MG63 (cell line): Measurements from ENCODE around the gene UBR4. TPM values are rescaled to one million over a fixed set of nuclear protein-coding genes. Genes with fewer than 3 reads are reported as not detected.

Experiments
- DNase-seq: peaks from one replicate; pipeline ENCODE4 v3.0.0-alpha.2; 2020
- H3K27me3 ChIP-seq: fragments of 250-450 bp; sonication (Bioruptor Pico); 2 replicates; pipeline ENCODE4 v1.5.1; 2020; ENCODE audit warnings: mild to moderate bottlenecking, moderate library complexity
- H3K36me3 ChIP-seq: fragments of 250-450 bp; sonication (Bioruptor Pico); 2 replicates; pipeline ENCODE4 v1.5.1; 2020; ENCODE audit warnings: mild to moderate bottlenecking, moderate library complexity
- H3K4me3 ChIP-seq: fragments of 250-450 bp; sonication (Bioruptor Pico); 2 replicates; pipeline ENCODE4 v1.5.1; 2020; ENCODE audit warnings: mild to moderate bottlenecking, moderate library complexity
- H3K9me3 ChIP-seq: fragments of 250-450 bp; sonication (Bioruptor Pico); 2 replicates; pipeline ENCODE4 v1.5.1; 2020; ENCODE audit warnings: mild to moderate bottlenecking, moderate library complexity
- total RNA-seq: library from RNA; depleted of rRNA; stranded (reverse); fragments of >200 nt; shearing (Covaris generic); gene quantifications from 2 replicates; pipeline ENCODE4 v1.2.3, GENCODE V29; 2014; ENCODE audit warnings: low replicate concordance

UBR4 gene
- total RNA-seq, 1 experiment from 2014 or later, result 35.0 TPM

DNA sequence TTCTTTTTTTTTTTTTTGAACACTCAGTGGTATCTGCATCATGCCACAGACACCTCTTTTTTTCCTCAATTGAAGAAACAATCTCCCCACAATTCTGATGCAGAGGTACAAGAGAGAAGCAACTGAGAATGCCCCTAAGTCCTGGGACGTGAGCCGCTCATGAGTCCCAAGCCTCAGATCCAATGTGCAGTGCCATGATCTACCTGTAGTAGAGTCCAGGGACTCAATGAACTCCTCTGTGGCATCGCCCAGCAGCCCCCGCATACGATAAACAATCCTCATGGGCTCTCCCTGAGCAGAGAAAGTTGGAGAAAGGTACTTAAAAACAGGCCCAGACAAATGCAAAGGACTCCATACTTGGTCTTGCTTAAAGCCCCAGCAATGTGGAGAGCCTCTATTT, 113.1 kb downstream of the UBR4 start:
- Histone ChIP-seq H3K4me3 (no peak overlapping the region), H3K27me3 (no peaks in the 10 kb centered on the region), H3K9me3 (no peaks in the 10 kb centered on the region), H3K36me3 (peaks cover 86% of the 10 kb centered on the region)
- DNase-seq, result no peak

DNA sequence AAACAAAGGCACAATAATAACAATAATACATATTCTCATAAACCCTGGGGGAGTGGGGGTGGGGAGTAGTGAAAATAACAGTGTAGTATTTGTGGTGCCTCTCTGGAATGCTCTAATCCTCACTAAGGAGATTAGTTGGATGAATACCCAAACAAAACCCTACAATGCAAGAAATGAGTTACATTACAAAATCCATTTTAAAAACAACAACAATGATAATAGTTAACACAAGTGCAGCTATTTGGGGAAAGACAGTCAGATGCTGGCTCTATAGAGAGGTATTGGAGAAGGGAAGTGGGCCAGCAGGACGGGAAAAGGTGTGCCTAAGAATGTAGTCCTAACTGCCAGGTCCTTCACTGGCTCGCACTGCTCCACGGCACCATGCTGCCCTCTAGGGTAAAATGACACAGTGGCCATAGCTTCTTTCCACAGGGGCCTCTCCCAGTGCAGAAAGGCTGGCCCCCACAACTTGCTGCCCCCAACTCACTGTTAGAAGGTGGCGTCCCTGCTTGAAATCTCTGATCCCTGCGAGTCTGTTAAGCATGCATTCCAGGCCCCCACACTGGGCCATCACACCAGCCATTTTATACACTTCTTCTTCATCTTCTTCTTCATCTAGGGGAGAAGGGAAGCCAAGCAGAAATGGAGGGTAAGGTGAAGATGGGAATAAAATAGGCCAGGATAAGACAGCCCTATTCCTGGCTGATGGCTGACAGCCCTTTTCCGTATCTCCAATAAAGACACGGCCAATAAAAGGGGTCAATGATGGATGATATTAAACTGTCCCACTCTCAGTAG, 113.8 kb downstream of the UBR4 start:
- H3K4me3 ChIP-seq, result no peak overlapping the region
- H3K27me3 ChIP-seq, result no peaks in the 10 kb centered on the region
- H3K36me3 ChIP-seq, result peaks cover 81% of the 10 kb centered on the region
- H3K9me3 ChIP-seq, result no peaks in the 10 kb centered on the region
- DNase-seq, result no peak

DNA sequence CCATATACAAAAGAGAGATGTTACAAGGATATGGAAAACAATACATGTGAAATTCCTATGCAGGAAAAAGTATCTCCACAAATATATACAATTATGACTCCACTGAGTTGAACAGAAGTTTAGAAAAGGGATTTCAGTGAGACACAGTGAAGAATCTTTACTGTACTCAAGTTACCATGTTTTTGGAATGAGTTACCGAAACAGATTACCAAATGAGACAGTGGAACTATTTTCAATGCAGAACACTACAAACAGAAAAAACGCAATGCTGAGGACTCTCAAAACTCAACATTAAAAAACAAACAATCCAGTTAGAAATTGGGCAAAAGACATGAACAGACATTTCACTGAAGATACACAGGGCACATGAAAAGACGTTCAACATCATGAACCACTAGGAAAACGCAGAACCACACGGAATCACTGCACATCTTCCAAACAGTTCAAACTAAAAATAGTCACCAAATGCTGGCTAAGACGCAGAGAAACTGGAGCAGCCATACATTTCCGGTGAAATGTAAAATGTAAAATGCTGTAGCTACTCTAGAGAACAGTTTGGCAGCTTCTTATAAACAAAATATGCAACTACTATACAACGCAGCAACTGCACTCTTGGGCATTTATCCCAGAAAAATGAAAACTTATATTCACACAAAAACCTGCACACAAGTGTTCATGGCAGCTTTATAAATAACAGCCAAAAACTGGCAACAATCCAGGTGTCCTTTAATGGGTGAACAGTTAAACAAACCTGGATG, 118.7 kb downstream of the UBR4 start:
- Histone ChIP-seq H3K27me3 (no peaks in the 10 kb centered on the region), H3K9me3 (no peaks in the 10 kb centered on the region), H3K4me3 (no peak overlapping the region), H3K36me3 (peaks cover 84% of the 10 kb centered on the region)
- no peak for DNase-seq

DNA sequence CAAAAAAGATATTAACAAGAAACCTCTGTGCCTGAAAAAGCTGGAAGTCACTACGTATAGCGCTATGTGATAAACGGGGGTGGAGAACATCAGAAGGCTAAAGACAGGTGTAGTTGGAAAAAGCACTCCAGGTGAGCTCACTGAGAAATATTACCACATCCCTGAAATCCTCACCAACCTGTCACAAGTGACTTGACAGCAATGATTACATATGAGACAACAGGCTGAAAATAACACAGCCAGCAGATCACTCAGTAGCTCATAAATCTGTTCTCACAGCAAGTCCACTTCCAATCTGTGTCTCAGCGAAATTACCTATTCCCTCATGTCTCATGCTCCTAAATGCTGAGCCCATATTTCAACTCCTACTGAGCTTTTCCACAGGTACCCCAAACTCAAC, 120.5 kb downstream of the UBR4 start:
- no peaks in the 10 kb centered on the region for H3K27me3 ChIP-seq
- H3K4me3 ChIP-seq, result no peak overlapping the region
- H3K36me3 ChIP-seq, result peaks cover 83% of the 10 kb centered on the region
- H3K9me3 ChIP-seq, result no peaks in the 10 kb centered on the region
- DNase-seq, result no peak

DNA sequence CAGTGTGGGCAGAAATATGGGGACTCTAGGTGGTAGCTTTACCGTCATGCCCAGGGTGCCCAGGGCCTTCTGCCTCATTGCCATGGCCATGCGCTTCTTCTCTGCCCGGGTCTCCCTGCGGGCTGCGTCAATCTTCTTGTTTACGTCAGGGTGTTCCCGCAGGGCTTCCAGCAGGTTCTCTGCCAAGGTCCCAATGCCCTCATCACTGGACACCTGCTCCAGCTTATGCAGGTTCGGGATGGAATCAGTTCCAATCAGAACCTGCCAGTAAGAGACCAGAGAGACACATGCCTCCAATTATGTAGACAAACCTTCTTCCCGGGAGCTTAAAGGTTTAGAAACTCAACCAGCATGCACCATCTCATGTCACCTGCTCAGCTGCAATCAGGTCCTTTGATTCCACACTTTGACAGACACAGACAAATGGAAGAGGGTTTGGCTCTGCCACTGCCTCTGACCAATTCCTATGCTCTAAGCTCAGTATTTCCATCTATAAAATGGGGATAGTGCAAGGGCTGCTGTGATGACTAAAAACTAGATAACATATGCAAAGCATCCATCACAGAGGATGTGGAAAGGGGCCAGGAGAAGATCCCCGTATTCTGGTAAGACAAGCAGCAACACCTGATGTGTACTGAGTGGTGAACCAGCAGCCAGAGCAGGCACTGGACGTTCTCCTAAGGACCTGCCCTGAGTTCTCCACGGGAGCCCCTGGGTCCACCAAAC, 121.2 kb downstream of the UBR4 start:
- H3K27me3 ChIP-seq, result no peaks in the 10 kb centered on the region
- H3K4me3 ChIP-seq, result no peak overlapping the region
- DNase-seq, result no peak
- H3K9me3 ChIP-seq, result no peaks in the 10 kb centered on the region
- peaks cover 83% of the 10 kb centered on the region for H3K36me3 ChIP-seq

DNA sequence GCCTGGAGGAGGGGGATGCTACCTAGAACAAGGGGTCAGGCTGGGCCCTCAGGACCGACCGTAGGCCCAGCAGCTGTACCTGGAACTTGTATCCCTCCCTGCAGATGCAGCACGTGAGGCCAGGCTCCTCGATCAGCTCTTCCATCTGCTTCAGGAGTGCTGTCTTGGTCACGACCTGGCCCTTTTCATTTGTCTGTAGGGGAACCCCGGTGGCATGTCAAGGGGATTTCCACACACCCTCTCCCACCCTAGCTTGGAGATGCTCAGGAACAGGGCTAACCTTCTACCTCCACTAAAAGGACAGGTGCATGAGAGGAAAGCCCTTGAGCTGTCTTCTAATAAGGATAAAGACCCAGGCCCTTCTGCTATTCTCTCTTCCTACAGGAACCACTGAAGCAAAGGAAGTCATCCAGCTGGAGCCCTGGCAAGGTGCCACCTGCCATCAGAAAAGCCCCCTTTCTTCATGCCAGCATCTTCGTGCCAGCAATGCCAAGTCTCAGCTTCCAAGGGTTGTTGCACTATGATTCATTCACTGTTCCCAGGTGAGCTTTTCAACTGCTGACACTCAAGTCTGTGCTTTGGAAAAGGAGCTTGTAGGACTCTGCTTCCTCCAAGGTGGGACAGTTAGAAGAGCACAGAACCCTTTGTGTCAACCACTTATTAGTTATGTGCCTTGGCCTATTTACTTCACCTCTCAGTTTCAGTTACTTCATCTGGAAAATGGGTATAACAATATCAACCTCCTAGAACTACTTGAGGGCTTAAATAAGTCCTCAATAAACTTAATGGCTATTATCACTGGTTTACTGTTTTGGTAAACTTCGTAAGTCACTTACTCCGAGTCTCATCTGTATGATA, 122.1 kb downstream of the UBR4 start:
- no peaks in the 10 kb centered on the region for H3K9me3 ChIP-seq
- no peak for DNase-seq
- no peak overlapping the region for H3K4me3 ChIP-seq
- H3K27me3 ChIP-seq, result no peaks in the 10 kb centered on the region
- peaks cover 83% of the 10 kb centered on the region for H3K36me3 ChIP-seq

DNA sequence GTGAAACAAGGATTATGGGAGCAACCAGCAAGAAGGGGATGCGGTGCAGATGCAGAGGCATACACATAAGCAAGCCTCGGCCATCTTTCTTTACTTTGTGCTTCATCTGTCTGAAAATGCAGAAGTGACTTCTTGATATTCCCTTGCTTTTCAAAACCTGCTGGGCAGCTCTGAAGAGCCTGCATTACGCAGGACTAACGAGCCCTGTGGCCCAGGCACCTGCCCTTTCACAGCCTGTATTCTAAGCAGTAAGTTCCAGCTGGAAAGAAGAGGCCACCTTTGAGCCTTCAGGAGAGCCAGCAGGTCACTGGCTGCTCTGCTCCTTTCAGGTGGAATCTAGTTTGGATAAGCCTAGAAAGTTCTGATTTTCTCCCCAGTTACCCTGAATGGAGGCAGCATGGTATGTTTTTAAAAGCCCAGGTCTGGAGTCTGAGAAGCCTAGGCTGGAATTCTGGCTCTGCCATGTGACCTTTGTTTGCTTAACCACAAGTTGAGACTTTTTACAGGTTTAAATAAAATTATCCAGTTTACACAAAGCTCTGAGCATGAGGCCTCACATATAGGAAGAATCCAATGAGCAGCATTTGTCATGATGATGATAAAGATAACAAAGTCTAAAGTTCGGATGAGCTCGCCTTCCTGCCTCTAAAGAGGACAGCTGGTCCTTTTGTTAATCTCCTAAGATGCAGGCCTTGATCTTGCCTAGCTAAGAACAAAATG, 122.9 kb downstream of the UBR4 start:
- DNase-seq, result no peak
- H3K9me3 ChIP-seq, result no peaks in the 10 kb centered on the region
- peaks cover 84% of the 10 kb centered on the region for H3K36me3 ChIP-seq
- no peaks in the 10 kb centered on the region for H3K27me3 ChIP-seq
- H3K4me3 ChIP-seq, result no peak overlapping the region

DNA sequence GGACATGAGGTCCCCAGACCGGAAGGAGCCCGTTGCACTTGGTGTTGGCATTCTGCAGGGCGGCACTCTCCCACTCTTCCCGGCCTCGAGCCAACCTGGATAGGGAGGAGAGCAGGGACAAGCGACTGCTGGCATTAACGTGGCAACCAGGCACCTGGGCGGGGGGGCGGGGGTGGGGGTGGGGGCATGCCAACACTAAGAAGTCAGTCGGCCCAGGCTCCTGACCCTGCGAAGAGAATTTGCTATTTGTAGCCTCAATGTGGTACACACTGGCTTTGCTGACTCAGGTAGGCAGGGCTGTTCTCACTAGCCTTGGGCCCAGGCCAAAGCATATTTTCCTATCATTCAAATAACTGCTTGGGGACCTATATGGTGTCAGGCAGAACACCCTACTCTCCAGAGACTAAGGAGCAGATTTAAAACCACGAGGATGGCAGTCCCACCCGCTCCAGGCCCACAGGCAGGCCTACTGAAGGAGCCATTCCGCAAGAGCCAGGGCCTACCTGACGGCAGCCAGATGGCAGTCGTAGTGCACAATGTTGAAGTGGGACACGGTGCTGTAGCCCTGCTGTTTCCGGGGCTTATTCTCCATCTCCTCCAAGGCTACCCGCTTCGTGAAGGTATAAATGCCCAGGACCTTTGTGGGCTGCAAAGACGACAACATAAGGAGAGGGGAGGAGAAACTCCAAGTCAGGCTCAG, 123.7 kb downstream of the UBR4 start:
- Histone ChIP-seq H3K4me3 (no peak overlapping the region), H3K9me3 (no peaks in the 10 kb centered on the region), H3K27me3 (no peaks in the 10 kb centered on the region), H3K36me3 (peaks cover 89% of the 10 kb centered on the region)
- DNase-seq, result no peak

DNA sequence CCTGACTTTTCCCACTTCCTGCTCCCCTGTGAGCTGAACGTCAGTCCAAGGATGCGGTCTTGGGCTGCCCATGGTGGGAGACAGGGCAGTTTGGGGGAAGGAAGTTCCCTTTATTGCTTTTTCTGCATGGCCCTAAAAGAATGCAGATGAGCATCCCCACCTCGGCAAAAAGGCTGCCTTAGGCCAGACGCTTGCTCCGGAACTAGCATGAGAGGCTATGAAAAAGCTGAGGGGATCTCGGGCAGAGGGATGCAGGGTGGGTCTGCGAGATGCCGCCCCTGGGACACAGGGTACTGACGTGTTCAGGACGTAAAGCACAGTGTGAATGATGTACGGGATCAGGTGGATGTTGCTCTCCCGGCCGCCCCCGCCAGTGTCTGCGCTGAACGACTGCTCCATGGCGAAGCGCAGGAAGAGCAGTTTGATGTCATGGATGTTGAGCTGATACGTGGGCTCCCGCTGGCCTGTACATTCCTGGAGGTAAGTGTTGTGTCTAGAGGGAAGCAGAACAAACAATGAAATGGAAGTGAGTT, 125.8 kb downstream of the UBR4 start:
- DNase-seq, result no peak
- Histone ChIP-seq H3K27me3 (no peaks in the 10 kb centered on the region), H3K4me3 (no peak overlapping the region), H3K9me3 (no peaks in the 10 kb centered on the region), H3K36me3 (peaks cover 89% of the 10 kb centered on the region)

DNA sequence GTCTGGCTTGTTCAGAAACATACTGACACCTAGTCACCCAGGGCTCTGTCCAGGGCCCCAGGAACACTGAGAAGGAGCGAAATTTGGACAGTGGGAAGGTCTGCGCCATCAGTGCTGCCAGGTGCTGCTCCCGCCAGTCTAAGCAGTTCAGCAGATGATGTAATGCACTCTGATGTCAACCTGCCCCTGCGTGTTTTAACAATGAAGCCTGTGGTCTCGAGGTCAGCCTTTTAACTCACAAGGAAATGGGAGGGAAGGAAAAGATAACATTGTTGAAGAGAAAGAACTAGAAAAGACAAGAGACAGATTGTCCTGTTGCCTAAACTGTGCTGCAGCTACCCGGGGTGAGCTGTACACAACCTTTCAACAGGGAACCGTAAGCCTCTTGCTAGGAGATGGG, 127.0 kb downstream of the UBR4 start:
- Histone ChIP-seq H3K36me3 (peaks cover 85% of the 10 kb centered on the region), H3K9me3 (no peaks in the 10 kb centered on the region), H3K4me3 (no peak overlapping the region), H3K27me3 (no peaks in the 10 kb centered on the region)
- DNase-seq, result no peak

DNA sequence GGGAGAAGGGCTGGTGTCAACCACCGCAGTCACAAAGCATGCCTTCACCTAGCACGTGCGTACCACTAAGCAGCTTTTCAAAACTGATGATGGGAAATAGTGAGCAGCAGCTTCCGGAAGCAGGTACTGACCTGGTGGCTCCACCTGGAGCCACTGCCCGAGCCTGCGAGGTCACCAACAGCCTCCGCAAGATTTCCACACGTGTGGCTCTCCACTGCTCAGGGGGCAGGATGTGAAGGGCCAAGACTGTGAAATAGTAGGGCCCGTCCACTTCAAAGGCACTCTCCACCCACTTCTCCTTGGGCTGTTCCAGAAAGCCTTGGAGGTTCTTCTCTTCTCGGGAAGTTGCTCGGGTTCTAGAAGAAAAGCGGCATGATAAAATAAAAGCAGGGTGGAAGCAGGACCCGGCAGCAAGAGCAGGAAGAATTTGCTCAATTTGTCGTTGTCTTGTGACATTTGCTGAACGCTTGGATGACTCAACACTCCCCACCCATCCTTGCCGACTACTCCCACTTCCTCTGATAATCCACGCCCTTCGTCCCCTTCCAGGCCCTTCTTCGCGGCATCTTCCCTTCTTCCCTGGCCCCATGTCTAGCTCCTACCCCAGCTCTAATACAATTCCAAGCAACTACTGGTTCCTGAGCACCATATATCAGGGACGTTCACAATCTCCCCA, 128.7 kb downstream of the UBR4 start:
- Histone ChIP-seq H3K36me3 (peaks cover 83% of the 10 kb centered on the region), H3K27me3 (no peaks in the 10 kb centered on the region)

DNA sequence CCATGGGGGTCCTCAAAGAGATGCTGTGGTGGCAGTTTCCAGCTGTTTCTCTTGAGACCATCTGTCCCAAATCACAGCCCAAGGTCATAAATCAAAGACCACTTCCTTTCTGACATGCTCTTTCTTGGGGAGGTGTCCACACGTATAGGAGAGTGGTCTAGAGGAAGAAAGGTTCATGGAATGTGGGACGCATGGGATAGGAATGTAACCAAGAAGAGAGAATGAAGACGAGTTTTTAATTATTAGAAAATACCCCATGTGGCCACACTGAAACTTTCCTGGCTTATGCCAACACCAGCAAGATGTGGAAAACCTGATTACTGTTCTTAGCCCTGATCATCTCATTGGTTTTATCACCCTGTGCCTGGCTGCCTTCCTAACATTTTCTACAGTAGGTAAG, 129.3 kb downstream of the UBR4 start:
- H3K9me3 ChIP-seq, result no peaks in the 10 kb centered on the region
- no peak for DNase-seq
- no peaks in the 10 kb centered on the region for H3K27me3 ChIP-seq
- H3K36me3 ChIP-seq, result peaks cover 86% of the 10 kb centered on the region
- no peak overlapping the region for H3K4me3 ChIP-seq

More for the DNA sequence above, 128.7 kb downstream of the UBR4 start:
- Histone ChIP-seq H3K4me3 (no peak overlapping the region), H3K9me3 (no peaks in the 10 kb centered on the region)
- no peak for DNase-seq

DNA sequence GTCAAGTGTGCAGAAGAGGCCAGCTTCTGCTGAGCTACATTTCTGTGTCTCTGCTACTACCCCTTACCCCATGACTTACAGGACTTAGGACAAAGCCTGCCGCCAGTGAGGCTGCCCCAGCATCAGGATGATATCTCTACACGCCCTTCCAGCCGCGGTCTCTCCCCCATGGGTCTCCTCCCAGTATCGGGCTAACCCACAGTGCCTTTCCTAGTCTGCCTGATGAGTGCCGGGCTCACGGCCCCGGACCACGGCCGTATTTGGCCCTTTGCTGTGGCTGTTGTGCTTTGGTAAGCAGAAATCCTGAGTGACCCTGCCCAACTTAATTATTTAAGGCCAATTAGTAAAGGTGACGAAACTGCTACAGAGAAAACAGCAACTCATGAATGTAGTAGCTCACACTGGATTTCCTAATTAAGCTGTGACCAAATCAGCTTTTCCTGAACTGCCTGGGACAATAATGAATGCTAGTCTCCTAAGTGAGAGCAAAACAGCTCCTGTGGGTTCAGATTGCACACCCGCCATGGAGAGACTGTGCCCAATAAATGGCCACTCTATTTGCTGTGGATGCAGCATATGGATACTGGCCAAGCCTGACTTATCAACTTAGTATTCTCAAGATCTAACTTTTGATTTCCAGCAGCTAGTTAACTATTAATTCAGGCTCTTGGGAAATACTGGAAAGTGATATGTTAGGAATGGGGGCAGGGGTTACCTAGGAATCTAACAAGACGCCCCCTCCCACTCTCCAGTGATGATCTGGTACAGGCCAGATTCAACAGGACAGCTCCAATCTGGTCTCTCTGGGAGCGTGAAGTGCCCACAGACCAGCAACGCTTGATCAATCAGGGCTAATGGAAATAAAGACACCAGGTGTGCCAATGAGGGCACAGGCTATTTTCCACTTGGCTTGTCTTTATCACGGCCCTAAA, 130.3 kb downstream of the UBR4 start:
- no peaks in the 10 kb centered on the region for H3K27me3 ChIP-seq
- DNase-seq, result no peak
- H3K9me3 ChIP-seq, result no peaks in the 10 kb centered on the region
- H3K36me3 ChIP-seq, result peaks cover 84% of the 10 kb centered on the region
- no peak overlapping the region for H3K4me3 ChIP-seq

DNA sequence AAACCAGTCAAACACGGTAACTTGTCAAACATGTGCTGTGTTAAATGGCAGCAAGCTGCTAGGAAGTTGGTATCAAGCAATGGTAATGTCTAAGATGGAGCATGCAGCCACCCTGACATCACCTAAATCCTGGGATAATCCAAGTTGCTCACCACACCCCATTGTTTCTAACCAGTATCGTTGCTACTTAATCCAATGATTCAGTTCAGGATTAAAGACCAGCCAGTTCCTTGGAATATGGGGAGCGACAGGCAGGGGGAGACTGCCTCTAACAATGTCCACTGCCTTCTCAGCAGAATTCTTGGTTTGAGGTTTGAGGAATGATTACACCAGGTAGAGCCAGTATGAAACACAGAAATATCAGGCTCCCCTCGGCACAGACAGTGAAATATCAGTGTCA, 131.5 kb downstream of the UBR4 start:
- Histone ChIP-seq H3K9me3 (no peaks in the 10 kb centered on the region), H3K36me3 (peaks cover 82% of the 10 kb centered on the region), H3K4me3 (no peak overlapping the region), H3K27me3 (no peaks in the 10 kb centered on the region)
- no peak for DNase-seq
